Forelimb muscle (tissue), 1 donor: ENCODE results near the gene COL27A1. TPM values are rescaled to one million over a fixed set of nuclear protein-coding genes. Genes with fewer than 3 reads are reported as not detected.

Experiments
- DNase-seq: peaks from one replicate; pipeline ENCODE4 v3.0.0-alpha.2; 2013; ENCODE audit warnings: low read depth
- polyA plus RNA-seq: library from polyadenylated mRNA; unstranded; fragments of 120-200 nt; gene quantifications from one replicate; pipeline ENCODE4 v1.2.1, GENCODE V29; 2013; ENCODE audit not compliant: insufficient read length

Gene COL27A1
- polyA plus RNA-seq, 1 donor = 35.4 TPM

GRCh38 chr9:114246558-114246957 lies 91.2 kb downstream of the COL27A1 start:
- DNase-seq = peak; percentile 36

GRCh38 chr9:114247077-114247476 lies 91.7 kb downstream of the COL27A1 start:
- DNase-seq = no peak

- DNase-seq = no peak
Measured at GRCh38 chr9:114247491-114247890, 92.2 kb downstream of the COL27A1 start.

- DNase-seq = no peak
Measured at GRCh38 chr9:114248299-114248707, 93.0 kb downstream of the COL27A1 start.

- no peak for DNase-seq
Measured at GRCh38 chr9:114249424-114250234, 94.3 kb downstream of the COL27A1 start.

GRCh38 chr9:114250235-114250568 lies 94.9 kb downstream of the COL27A1 start:
- DNase-seq = no peak

GRCh38 chr9:114250648-114251047 lies 95.3 kb downstream of the COL27A1 start:
- DNase-seq = no peak

GRCh38 chr9:114252394-114252793 lies 97.1 kb downstream of the COL27A1 start:
- no peak for DNase-seq

- no peak for DNase-seq
Measured at GRCh38 chr9:114256827-114257328, 101.5 kb downstream of the COL27A1 start.

- no peak for DNase-seq
Measured at GRCh38 chr9:114258218-114258617, 102.9 kb downstream of the COL27A1 start.

- no peak for DNase-seq
Measured at GRCh38 chr9:114258866-114259797, 103.8 kb downstream of the COL27A1 start.

- DNase-seq = no peak
Measured at GRCh38 chr9:114259798-114260523, 104.6 kb downstream of the COL27A1 start.

- no peak for DNase-seq
Measured at GRCh38 chr9:114261026-114261425, 105.7 kb downstream of the COL27A1 start.

GRCh38 chr9:114261987-114262386 lies 106.7 kb downstream of the COL27A1 start:
- no peak for DNase-seq

- no peak for DNase-seq
Measured at GRCh38 chr9:114263853-114264510, 108.6 kb downstream of the COL27A1 start.

GRCh38 chr9:114264806-114265550 lies 109.6 kb downstream of the COL27A1 start:
- no peak for DNase-seq

GRCh38 chr9:114266969-114267368 lies 111.6 kb downstream of the COL27A1 start:
- DNase-seq = no peak

GRCh38 chr9:114269023-114269422 lies 113.7 kb downstream of the COL27A1 start:
- no peak for DNase-seq

- no peak for DNase-seq
Measured at GRCh38 chr9:114270120-114270975, 115.0 kb downstream of the COL27A1 start.
